IPS-NIHi11 (cell line): ENCODE measurements around the gene FAM236B.
"Not testable (repeated sequence)": the region's sequence is repeated elsewhere in the genome, so short reads cannot be mapped to it uniquely, and the experiment has no call there.

Source experiments
- DNase-seq: peaks from one replicate; pipeline ENCODE4 v3.0.0; 2012; ENCODE audit warnings: mixed read lengths, low spot score

Gene FAM236B

GRCh38 chrX:72782560-72782959 lies at the start of gene FAM236B:
Gene FAM236B (minus strand): TSS chrX:72782660. CDS start chrX:72782560, 100 bp downstream.
- not testable (repeated sequence) for DNase-seq

- not testable (repeated sequence) for DNase-seq
These were observed 48.2 kb upstream of the FAM236B start for GRCh38 chrX:72830701-72831100.

- DNase-seq, result not testable (repeated sequence)
These were observed 25.6 kb upstream of the FAM236B start, which contains the start of gene FAM236D for GRCh38 chrX:72808110-72808509. Gene FAM236D (minus strand): TSS chrX:72808210. CDS start chrX:72808110, 100 bp downstream.

DNA sequence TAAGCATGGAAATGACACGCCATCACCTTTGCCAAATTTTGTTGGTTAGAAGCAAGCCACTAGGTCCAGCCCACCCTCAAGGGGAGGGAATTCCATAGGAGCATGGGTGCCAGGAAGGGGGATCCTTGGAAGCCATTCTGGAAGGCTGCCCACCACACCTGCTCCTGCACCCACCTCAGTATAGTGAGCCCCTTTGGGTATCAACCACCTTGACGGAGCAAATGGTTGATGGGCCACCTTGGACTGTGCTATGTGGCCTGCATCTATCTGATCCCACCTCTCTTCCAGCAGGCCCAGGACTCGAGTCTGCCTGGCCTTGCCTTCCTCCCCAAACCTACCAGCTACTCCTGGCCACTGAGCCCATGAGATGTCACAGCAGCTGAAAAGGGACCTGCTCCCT lies 7.9 kb upstream of the FAM236B start:
- not testable (repeated sequence) for DNase-seq

DNA sequence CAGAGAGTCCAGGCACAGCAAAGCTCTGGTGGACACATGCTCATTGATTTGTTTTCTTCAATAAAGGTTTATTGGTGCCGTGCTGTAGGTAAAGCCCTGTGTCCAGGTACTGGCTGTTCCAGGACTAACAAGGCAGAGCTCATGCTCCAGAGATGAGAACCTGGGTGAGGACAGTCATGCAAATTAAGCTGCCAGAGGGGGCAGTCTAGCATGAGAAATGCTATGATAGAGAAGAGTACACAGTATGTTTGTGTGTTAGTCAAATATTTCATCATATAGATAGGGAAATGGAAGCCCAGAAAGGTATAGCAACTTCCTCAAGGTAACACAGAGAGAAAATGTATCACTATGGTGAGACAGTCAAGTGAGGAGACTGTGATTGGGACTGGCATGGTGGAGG lies 5.7 kb upstream of the FAM236B start:
- DNase-seq, result not testable (repeated sequence)

DNA sequence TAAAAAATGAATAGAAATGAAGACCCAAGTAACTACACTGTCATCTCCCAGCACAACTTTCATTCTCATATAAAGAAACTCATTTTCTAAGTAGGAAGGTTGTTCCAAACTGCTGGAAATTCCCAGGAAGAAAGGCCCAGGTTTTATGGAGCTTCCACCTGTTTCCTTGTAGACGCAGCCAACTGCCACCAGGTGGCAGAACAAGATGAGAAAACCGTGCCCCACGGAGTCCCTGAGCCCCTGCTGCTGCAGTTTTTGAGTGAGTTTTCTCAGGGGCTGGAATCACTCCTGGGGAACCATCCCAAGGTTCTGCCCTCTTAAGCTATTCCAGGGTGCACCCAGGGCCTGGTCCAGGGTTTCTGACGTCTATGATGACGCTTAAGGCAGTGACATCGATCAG lies 1.5 kb upstream of the FAM236B start:
- DNase-seq, result not testable (repeated sequence)

DNA sequence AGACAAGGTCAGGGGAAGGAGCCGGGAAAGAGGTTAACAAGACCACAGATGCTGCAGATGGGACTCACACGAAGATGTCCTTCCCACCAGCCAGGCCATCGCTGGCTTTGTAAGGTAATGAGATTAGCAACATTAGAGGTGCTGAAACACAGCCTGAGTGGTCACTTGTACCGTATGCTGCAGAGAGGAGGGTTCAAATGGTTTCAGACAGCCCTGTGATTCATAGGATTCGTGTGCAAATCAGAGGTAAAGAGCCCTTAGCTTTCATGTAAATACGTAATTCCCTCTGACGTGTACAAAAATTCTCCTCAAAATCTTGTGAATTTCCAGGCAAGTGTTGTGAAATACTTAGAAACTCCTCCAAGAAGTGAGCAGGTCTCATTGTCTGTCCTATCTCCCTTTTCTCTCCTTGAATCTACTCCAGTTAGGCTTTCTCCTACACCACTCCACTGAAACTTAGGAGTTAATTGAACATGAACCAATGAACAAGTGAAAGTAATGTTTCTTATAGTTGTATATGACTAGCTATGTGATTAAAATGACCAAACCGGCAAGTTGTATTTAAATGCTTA lies 991 bp upstream of the FAM236B start:
- DNase-seq, result not testable (repeated sequence)

DNA sequence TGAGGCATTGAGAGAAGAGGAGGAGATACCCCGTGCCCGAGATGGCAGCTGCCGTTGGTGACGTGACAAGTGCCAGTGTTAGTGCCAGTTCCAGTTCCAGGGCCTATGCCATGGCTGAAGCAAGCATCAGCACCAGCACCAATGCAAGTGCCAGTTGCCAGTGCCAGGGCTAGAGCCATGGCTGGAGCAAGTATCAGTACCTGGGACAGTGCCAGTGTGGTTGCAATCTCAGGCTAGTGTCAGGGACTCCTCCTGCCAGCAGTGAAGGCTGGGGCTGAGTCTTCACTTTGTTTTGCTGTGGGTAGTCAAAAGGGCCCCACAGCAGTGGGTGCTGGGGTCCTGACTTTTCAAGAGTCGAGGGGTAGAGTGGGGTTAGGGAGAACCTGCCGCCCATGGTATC lies 4.3 kb downstream of the FAM236B start:
- DNase-seq, result not testable (repeated sequence)

- DNase-seq, result not testable (repeated sequence)
These were observed 5.0 kb downstream of the FAM236B start for GRCh38 chrX:72777467-72777790.

GRCh38 chrX:72776653-72777466 lies 5.6 kb downstream of the FAM236B start, which contains the start of gene DMRTC1B:
Gene DMRTC1B (plus strand): TSS chrX:72776890. CDS start chrX:72845136, 68,246 bp downstream.
- not testable (repeated sequence) for DNase-seq

GRCh38 chrX:72760454-72760853 lies 22.0 kb downstream of the FAM236B start:
- DNase-seq, result not testable (repeated sequence)

DNA sequence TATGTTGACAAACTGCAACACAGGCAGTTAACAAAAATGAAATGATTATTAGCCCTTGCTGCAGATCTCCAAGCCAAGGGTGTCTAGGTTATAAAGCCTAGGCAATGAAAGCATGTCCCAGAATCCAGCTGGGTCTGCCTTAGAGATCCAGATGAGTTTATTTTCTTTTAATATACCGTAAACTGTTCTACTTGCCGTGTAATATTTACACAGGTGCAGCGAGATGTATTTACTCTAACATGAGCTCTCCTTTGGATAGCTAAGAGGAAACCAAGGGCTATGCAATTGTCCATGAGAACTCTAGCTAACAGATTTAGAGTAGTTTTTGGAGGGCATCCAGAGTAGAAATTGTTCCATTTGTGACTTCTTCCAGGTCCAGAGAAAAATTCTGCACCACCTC lies 33.9 kb downstream of the FAM236B start:
- not testable (repeated sequence) for DNase-seq

DNA sequence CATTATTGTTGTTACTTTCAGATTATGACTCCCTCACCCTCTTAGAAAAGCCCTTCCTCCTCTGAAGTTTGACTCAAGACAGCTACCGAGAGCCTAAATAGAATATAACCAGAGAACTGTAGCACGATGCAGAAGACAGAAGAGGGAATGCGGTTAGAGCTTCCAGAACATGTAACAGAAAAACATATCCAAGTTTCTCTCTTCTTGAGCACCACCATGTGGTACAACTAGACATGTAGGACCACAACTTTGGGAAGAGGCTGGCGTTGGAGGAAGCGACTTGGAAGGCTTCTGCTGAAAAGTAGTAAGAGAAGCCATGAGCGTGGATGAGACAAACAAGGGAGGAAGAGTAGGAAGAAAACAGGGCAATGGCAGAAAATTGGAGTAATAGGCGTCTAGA lies 36.9 kb downstream of the FAM236B start:
- not testable (repeated sequence) for DNase-seq

- no peak for DNase-seq
These were observed 46.9 kb downstream of the FAM236B start for GRCh38 chrX:72735561-72735960.

GRCh38 chrX:72733636-72734035 lies 48.8 kb downstream of the FAM236B start:
- DNase-seq, result not testable (repeated sequence)
